Cardiac fibroblast (primary cell): ENCODE results near the gene MMP17.

ENCODE experiments used
- DNase-seq, 2 donors: peaks; one replicate each; pipeline versions ENCODE4 v3.0.0 to v3.0.0-alpha.2; 2010; ENCODE audit warnings: low read depth in 2 of 2
- H3K4me3 ChIP-seq, 2 donors: replicated peaks in 1 of 2; 1 replicate in 1 of 2; 2 replicates in 1 of 2; pipeline ENCODE4 v1.5.1; 2011; ENCODE audit warnings: low read depth in 2 of 2, low read length in 2 of 2, mild to moderate bottlenecking in 2 of 2, moderate library complexity in 1 of 2
- TF ChIP-seq, protein P1 (sequence below): IDR thresholded peaks from one replicate; pipeline ENCODE4 v1.5.1; 2011; ENCODE audit warnings: low read depth, mild to moderate bottlenecking, low read length, inconsistent platforms

The MMP17 gene

DNA sequence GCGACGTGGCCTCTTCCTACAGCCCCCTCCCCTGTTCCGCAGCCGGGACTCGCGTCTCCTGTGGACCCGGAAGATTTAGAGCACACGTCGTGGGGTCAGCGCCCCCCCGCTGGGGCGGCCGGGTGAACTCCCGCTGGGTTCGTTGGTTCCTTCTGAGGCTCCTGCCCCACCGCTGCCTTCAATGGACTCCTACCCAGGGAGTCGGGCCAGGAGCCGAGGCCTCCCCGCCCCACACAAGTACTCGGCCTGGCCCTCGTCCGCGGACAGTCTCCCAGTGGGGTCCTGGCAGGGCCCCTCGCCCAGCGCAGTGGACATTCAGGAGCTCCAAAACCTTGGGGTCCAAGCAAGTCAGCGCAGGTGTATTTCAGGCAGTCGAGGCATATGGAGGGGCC lies 1.2 kb downstream of the MMP17 start:
- peak overlapping the region; percentile 63 to 69 for H3K4me3 ChIP-seq
- TF ChIP-seq, protein P1, sequence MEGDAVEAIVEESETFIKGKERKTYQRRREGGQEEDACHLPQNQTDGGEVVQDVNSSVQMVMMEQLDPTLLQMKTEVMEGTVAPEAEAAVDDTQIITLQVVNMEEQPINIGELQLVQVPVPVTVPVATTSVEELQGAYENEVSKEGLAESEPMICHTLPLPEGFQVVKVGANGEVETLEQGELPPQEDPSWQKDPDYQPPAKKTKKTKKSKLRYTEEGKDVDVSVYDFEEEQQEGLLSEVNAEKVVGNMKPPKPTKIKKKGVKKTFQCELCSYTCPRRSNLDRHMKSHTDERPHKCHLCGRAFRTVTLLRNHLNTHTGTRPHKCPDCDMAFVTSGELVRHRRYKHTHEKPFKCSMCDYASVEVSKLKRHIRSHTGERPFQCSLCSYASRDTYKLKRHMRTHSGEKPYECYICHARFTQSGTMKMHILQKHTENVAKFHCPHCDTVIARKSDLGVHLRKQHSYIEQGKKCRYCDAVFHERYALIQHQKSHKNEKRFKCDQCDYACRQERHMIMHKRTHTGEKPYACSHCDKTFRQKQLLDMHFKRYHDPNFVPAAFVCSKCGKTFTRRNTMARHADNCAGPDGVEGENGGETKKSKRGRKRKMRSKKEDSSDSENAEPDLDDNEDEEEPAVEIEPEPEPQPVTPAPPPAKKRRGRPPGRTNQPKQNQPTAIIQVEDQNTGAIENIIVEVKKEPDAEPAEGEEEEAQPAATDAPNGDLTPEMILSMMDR = no peak
- DNase-seq = peak; percentile 20 to 35

DNA sequence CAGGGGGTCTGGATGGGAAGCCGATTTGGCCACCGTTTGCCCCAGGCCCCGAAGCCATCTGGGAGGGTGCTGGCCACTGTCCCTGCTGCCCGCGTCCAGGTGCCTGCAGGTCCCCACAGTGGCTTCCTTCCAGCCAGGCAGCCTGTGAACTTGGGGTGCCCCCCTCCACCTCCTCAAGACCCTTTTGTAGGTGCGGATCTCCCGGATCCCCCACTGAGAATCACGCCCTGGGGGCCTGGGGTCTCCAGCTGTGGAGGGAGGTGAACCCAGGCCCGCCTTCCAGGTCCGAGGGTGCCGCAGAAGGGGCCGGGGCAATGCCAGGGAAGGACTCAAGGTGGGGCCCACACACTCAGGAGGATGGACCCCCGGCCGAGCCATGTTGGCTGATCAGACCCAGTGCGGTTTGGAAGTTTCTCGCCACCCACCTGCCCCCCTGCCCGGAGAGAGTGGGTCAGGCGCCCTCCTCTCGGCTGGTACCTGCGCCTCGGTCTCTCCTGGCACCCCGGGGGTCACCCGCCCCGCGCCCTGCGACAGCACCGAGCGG lies 1.7 kb downstream of the MMP17 start:
- peak overlapping the region; percentile 63 to 69 for H3K4me3 ChIP-seq
- TF ChIP-seq, protein P1 = no peak
- DNase-seq = no peak

DNA sequence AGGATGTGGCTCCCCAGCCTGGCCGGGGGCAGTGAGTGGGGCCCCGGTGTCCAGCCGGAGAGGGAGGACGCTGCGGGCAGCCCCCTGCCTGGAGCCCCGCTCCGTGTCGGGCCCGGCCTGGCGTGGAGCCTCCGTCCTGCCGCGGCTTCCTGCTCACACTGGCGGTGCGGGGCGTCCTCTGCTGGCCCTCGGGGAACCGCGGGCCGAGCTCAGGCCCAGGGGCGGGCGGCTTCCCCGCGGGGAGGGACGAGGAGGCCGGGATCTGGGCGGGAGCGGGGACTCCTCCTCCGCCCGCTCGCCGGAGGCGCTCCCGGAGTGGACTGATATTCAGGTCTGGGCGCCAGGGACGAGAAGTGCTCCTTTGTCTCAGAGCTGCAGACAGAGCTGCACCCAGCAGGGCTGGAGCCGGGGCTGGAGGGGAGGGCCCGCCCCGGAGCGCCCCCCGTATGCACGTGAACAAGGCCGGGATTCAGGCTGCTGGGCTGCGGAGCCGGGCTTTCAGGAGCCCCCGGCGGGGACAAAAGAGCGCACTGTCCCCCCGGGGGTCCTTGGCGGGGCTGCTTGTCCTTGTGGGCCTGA lies 2.2 kb downstream of the MMP17 start:
- TF ChIP-seq, protein P1 = peak; percentile 43
- DNase-seq = peak; percentile 85 to 91
- peak overlapping the region; percentile 63 to 69 for H3K4me3 ChIP-seq

DNA sequence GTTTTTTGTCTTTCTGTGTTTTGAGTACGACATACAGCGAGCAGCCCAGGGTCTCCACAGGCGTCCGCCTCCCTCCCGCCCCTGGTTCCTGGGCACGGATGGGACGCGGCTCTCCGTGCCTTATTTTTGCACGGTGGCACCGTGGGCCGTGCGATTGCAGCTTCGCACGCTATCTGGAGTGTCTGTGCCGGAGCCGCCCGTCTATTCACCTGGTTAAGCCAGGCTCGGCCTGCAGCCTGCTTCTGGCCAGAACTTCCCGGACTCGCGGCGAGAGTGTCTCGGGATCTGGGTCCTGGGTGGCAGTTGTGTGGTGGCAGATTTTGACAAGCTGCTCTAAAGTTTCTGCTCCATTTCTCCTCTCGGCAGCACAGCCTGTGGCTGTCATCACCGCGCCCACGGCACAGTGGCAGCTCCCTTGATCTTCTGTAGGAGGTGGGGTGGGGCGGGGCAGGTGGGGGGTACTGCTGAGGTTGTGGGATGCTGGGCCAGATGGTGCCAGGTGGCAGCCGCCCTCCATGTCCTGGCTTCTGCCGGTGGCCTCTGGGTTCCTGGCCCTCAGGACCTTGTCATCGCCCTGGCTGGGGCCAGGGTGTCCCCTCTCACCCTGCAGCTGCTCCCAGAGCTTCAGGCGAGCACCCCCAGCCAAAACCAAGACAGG lies 2.9 kb downstream of the MMP17 start:
- peak; percentile 14 to 35 for DNase-seq
- TF ChIP-seq, protein P1 = no peak
- H3K4me3 ChIP-seq = peak overlapping the region; percentile 42 to 69

DNA sequence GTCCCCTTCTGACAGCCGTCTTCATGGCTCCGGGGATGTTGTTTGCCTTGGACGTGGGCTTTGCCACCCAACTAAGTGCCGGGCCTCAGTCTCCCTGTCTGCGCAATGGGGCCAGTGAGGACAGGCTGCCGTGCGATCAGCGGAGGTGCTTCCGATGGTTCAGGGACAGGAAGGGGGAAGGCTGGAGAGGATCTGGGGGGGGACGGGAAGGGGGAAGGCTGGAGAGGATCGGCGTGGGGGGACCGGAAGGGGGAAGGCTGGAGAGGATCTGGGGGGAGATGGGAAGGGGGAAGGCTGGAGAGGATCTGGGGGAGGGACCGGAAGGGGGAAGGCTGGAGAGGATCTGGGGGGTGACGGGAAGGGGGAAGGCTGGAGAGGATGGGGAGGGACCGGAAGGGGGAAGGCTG lies 3.4 kb downstream of the MMP17 start:
- DNase-seq = peak; percentile 77 to 92
- peak overlapping the region; percentile 42 to 69 for H3K4me3 ChIP-seq
- TF ChIP-seq, protein P1 = no peak

DNA sequence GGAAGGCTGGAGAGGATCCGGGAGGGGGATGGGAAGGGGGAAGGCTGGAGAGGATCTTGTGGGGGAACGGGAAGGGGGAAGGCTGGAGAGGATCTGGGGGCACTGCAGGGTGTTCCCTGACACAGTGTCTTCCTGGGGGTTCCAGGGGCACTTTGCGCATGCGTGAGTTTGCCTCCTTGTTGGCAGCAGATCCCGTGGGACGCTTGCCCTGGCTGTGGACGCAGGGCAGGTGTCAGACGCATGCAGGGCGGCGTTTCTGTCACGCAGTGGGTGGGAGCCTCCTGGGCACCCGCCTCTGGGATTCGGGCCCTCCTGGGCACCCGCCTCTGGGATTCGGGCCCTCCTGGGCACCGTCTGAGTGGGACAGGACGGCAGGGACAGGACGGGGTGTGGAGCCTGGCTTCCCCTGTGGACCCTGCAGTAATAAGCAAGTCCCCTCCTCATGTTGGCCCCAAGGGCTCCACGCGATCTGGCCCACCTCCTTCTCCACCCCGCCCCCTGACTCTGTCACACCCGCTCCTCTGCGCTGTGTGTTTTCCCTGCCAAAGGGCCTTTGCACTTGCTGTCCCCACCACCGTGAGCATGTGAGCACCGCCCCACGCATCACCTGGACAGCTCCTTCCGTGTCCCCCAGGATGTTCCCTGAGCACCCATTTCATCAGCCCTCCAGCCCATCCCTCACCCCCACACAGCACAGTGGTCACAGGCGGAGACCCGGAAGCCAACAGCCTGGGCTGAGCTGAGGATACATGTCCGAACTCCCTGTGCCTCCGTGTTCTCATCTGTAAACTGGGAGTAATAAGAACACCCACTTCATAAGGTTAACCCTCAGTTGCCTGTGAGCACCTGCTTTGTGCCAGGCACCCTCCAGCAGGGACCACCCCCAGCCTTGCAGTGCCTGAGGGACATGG lies 4.4 kb downstream of the MMP17 start:
- DNase-seq = peak; percentile 68 to 75
- H3K4me3 ChIP-seq = peak overlapping the region; percentile 30 to 69
- TF ChIP-seq, protein P1 = no peak
